Lung (tissue), 12 donors: ENCODE measurements around the gene NUP42. TPM values are rescaled to one million over a fixed set of nuclear protein-coding genes. Genes with fewer than 3 reads are reported as not detected.

ENCODE experiments used
- ATAC-seq: fragments of 200-7000 bp; cut with Tn5 transposase; one replicate; pipeline ENCODE4 v1.9.1; 2020; ENCODE audit warnings: moderate number of reproducible peaks; ENCODE audit not compliant: insufficient read depth, low FRiP score
- DNase-seq, 3 donors: peaks; one replicate each; pipeline ENCODE4 v3.0.0-alpha.2; 2013 to 2017
- H3K27ac ChIP-seq, 2 donors: one replicate each; pipeline ENCODE4 v1.5.1; 2013; ENCODE audit warnings: mild to moderate bottlenecking in 2 of 2, moderate library complexity in 2 of 2, control low read depth in 1 of 2, inconsistent platforms in 1 of 2, low read depth in 1 of 2, low read length in 1 of 2
- H3K27me3 ChIP-seq, 3 donors: one replicate each; pipeline ENCODE4 v1.5.1; 2013; ENCODE audit warnings: low read length in 2 of 3; ENCODE audit not compliant: control insufficient read depth in 3 of 3, insufficient read depth in 3 of 3
- H3K36me3 ChIP-seq, 4 donors: one replicate each; pipeline ENCODE4 v1.5.1; 2013; ENCODE audit warnings: low read length in 4 of 4, mild to moderate bottlenecking in 1 of 4, moderate library complexity in 1 of 4; ENCODE audit not compliant: control insufficient read depth in 4 of 4, insufficient read depth in 4 of 4
- H3K4me1 ChIP-seq, 5 donors: one replicate each; pipeline ENCODE4 v1.5.1; 2013; ENCODE audit warnings: low read length in 5 of 5, mild to moderate bottlenecking in 2 of 5, moderate library complexity in 1 of 5; ENCODE audit not compliant: control insufficient read depth in 5 of 5, insufficient read depth in 5 of 5
- H3K4me3 ChIP-seq: one replicate; pipeline ENCODE4 v1.5.1; 2013; ENCODE audit warnings: mild to moderate bottlenecking, control low read depth, moderate library complexity
- H3K9ac ChIP-seq, 2 donors: one replicate each; pipeline ENCODE4 v1.5.1; 2013; ENCODE audit warnings: low read length in 2 of 2, control low read depth in 1 of 2; ENCODE audit not compliant: insufficient read depth in 1 of 2
- H3K9me3 ChIP-seq, 4 donors: one replicate each; pipeline ENCODE4 v1.5.1; 2013; ENCODE audit warnings: low read length in 3 of 4, mild to moderate bottlenecking in 1 of 4, moderate library complexity in 1 of 4; ENCODE audit not compliant: control insufficient read depth in 4 of 4, insufficient read depth in 3 of 4
- CTCF ChIP-seq: IDR thresholded peaks from 2 replicates; pipeline ENCODE4 v1.5.1; 2012; ENCODE audit warnings: mild to moderate bottlenecking; ENCODE audit errors: control extremely low read depth, extremely low read depth
- WGBS, 2 donors: extraction: QIAGEN DNeasy Blood & Tissue Kit; methylation state at CpG; one replicate each; pipeline ENCODE4 v1.1.7; 2013; 5-methylcytosine and 5-hydroxymethylcytosine counted together
- polyA plus RNA-seq, 2 donors: library from polyadenylated mRNA; stranded (reverse); fragments of 200-250 nt; gene quantifications; one replicate each; pipeline ENCODE4 v1.2.1, GENCODE V29; 2013
- total RNA-seq, 2 donors: library from RNA; depleted of rRNA in 1 of 2; stranded (reverse); fragments of >200 nt in 1 of 2; gene quantifications; one replicate each; pipeline ENCODE4 v1.2.1, GENCODE V29; 2014 to 2021
- donor health status: control.
- donor health status: control.
- donor health status: Bipolar disorder and iron deficiency.
- donor health status: healthy.
- donor health status: DM: yes; HTN: yes; CAD: no.

Gene NUP42
- total and polyA plus RNA-seq, 4 donors = 20.2 to 45.3 (median 23.0) TPM

DNA sequence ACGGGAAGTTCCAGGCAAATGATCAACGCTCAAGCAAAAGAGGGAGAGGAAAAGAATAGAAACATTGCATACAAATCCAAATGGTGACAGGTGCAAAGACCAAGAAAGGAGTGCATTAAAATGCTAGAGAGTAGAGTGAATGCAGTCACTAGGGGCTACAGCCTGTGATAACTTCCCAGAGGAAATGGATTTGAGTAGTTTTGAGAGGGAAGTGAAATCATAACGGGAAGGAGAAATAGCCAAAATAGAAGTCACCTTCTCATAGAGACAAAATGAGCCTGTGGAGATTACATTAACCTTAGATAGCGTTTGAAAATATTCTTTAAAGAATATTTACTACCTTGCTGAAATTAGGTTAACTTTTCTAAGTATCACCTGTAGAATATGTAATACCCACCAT is 26.5 kb downstream of the NUP42 start:
- no peak for DNase-seq
- H3K4me3 ChIP-seq = no peak overlapping the region
- H3K36me3 ChIP-seq = no peaks in the 10 kb centered on the region
- no peak for ATAC-seq
- 64 to 72% methylated on average over 4 of the region's 4 CpGs for WGBS, 2 donors
- peaks cover 0 to 2% (median 0%) of the 10 kb centered on the region in 4 donors for H3K9me3 ChIP-seq
- no peak overlapping the region for H3K9ac ChIP-seq
- peaks cover 0 to 2% (median 0%) of the 10 kb centered on the region in 3 donors for H3K27me3 ChIP-seq
- no peak for TF ChIP-seq CTCF
- no peaks in the 10 kb centered on the region for H3K4me1 ChIP-seq
- no peak overlapping the region for H3K27ac ChIP-seq

DNA sequence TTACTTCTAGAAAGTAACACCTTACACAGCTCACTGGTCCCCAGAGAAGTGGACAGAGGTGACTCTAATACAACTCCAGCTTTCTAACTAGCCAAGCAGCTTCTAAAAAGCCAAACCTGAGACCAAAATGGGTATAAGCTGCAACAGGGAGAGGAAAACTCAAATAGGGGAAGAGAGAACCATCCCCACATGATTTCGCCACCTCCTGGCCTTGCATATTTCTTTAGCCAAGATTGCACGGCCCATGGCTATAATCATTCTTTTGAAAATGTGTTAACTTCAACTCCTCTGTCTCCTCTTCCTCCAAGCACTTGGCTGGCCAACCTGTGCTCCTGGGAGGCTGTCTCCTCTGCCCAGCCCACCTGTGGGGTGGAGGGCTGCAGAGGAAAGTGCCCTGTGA is 28.7 kb downstream of the NUP42 start:
- no peaks in the 10 kb centered on the region for H3K36me3 ChIP-seq
- DNase-seq (no peak), ATAC-seq (no peak)
- WGBS, 2 donors = 29 to 67% methylated on average over 2 of the region's 2 CpGs
- TF ChIP-seq CTCF = no peak
- H3K27me3 ChIP-seq = no peaks in the 10 kb centered on the region
- H3K27ac ChIP-seq = peak overlapping the region in 1 of 2 donors; percentile 26
- no peak overlapping the region for H3K9ac ChIP-seq
- no peak overlapping the region for H3K4me3 ChIP-seq
- H3K9me3 ChIP-seq = peaks cover 0 to 2% (median 0%) of the 10 kb centered on the region in 4 donors
- H3K4me1 ChIP-seq = no peaks in the 10 kb centered on the region

DNA sequence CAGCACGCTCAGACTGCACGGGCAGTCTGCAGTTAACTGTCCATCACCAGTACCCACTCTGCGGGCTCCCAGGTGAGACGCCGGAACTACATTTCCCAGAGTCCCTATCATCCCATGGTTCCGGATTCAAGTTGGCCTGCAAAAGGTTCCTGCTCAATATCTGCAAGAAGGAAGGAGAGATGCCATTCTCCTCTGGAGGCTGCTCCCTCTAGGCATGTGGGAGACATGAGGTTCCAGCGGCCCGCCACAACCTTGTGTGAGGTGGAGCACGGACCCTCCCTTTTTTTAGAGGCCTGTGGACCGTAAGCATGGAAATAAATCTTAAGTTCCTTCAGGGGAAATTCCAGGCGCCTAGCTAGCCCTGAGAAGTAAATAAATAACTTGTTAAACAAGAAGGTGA is 29.7 kb downstream of the NUP42 start:
- H3K4me1 ChIP-seq = no peaks in the 10 kb centered on the region
- TF ChIP-seq CTCF = no peak

GRCh38 chr7:23212395-23212794 is 30.5 kb downstream of the NUP42 start:
- H3K4me1 ChIP-seq = no peaks in the 10 kb centered on the region
- H3K27ac ChIP-seq = no peak overlapping the region

More for the DNA sequence above, 29.7 kb downstream of the NUP42 start:
- DNase-seq (no peak), ATAC-seq (no peak)
- H3K36me3 ChIP-seq = no peaks in the 10 kb centered on the region
- no peaks in the 10 kb centered on the region for H3K27me3 ChIP-seq
- 66 to 92% methylated on average over 11 of the region's 11 CpGs for WGBS, 2 donors
- H3K27ac ChIP-seq = no peak overlapping the region
- no peak overlapping the region for H3K9ac ChIP-seq
- no peaks in the 10 kb centered on the region for H3K9me3 ChIP-seq
- no peak overlapping the region for H3K4me3 ChIP-seq

More at GRCh38 chr7:23212395-23212794, 30.5 kb downstream of the NUP42 start:
- H3K9ac ChIP-seq = no peak overlapping the region
- no peaks in the 10 kb centered on the region for H3K36me3 ChIP-seq
- no peak for DNase-seq
- 87 to 90% methylated on average over 2 of the region's 2 CpGs for WGBS, 2 donors
- ATAC-seq = no peak
- H3K27me3 ChIP-seq = no peaks in the 10 kb centered on the region
- TF ChIP-seq CTCF = no peak
- H3K9me3 ChIP-seq = no peaks in the 10 kb centered on the region
- H3K4me3 ChIP-seq = no peak overlapping the region
